Kasumi-1 (cell line): ENCODE data around the gene MRPL32.

Source experiments
- DNase-seq, 2 experiments: peaks; one replicate each; lab custom pipeline; 2025; lab: John Stamatoyannopoulos, UW

MRPL32 gene

GRCh38 chr7:42926204-42926603 lies 6.0 kb upstream of the MRPL32 start:
- peak; percentile 57 to 62 for DNase-seq

- DNase-seq, result peak in 1 of 2 experiments; percentile 37
Observed at GRCh38 chr7:42928754-42929153, 3.4 kb upstream of the MRPL32 start.

GRCh38 chr7:42929449-42929848 lies 2.7 kb upstream of the MRPL32 start:
- DNase-seq, result no peak

- peak in 1 of 2 experiments; percentile 34 for DNase-seq
Observed at GRCh38 chr7:42930889-42931288, 1.3 kb upstream of the MRPL32 start.

GRCh38 chr7:42931447-42931833 lies 736 bp upstream of the MRPL32 start:
- no peak for DNase-seq

- DNase-seq, result peak; percentile 43 to 51
Observed at GRCh38 chr7:42932811-42933591, 825 bp downstream of the MRPL32 start.

GRCh38 chr7:42934291-42934690 lies 2.1 kb downstream of the MRPL32 start:
- DNase-seq, result no peak

- no peak for DNase-seq
Observed at GRCh38 chr7:42935861-42936260, 3.7 kb downstream of the MRPL32 start.

- no peak for DNase-seq
Observed at GRCh38 chr7:42939457-42940240, 7.5 kb downstream of the MRPL32 start.

GRCh38 chr7:42940985-42941847 lies 9.0 kb downstream of the MRPL32 start:
- peak; percentile 74 to 89 for DNase-seq

GRCh38 chr7:42945821-42946626 lies 13.8 kb downstream of the MRPL32 start:
- no peak for DNase-seq

GRCh38 chr7:42946627-42946950 lies 14.4 kb downstream of the MRPL32 start:
- no peak for DNase-seq

- DNase-seq, result no peak
Observed at GRCh38 chr7:42947521-42947920, 15.3 kb downstream of the MRPL32 start.

GRCh38 chr7:42950417-42950816 lies 18.2 kb downstream of the MRPL32 start:
- no peak for DNase-seq

- no peak for DNase-seq
Observed at GRCh38 chr7:42952328-42952727, 20.2 kb downstream of the MRPL32 start.

- no peak for DNase-seq
Observed at GRCh38 chr7:42953994-42954393, 21.8 kb downstream of the MRPL32 start.

- no peak for DNase-seq
Observed at GRCh38 chr7:42956062-42956461, 23.9 kb downstream of the MRPL32 start.

- DNase-seq, result no peak
Observed at GRCh38 chr7:42959549-42959948, 27.4 kb downstream of the MRPL32 start.

- no peak for DNase-seq
Observed at GRCh38 chr7:42960762-42961161, 28.6 kb downstream of the MRPL32 start.

GRCh38 chr7:42961170-42961569 lies 29.0 kb downstream of the MRPL32 start:
- no peak for DNase-seq

- no peak for DNase-seq
Observed at GRCh38 chr7:42964293-42964692, 32.1 kb downstream of the MRPL32 start.
